ENCODE measurements around the gene POLR3E. TPM values are rescaled to one million over a fixed set of nuclear protein-coding genes. Genes with fewer than 3 reads are reported as not detected.

POLR3E gene
- total and polyA plus RNA-seq, 2 donors (not counting 3 experiments of a cell fraction or from before 2014, with no cell fraction given), result 48.3 to 62.2 TPM

DNA sequence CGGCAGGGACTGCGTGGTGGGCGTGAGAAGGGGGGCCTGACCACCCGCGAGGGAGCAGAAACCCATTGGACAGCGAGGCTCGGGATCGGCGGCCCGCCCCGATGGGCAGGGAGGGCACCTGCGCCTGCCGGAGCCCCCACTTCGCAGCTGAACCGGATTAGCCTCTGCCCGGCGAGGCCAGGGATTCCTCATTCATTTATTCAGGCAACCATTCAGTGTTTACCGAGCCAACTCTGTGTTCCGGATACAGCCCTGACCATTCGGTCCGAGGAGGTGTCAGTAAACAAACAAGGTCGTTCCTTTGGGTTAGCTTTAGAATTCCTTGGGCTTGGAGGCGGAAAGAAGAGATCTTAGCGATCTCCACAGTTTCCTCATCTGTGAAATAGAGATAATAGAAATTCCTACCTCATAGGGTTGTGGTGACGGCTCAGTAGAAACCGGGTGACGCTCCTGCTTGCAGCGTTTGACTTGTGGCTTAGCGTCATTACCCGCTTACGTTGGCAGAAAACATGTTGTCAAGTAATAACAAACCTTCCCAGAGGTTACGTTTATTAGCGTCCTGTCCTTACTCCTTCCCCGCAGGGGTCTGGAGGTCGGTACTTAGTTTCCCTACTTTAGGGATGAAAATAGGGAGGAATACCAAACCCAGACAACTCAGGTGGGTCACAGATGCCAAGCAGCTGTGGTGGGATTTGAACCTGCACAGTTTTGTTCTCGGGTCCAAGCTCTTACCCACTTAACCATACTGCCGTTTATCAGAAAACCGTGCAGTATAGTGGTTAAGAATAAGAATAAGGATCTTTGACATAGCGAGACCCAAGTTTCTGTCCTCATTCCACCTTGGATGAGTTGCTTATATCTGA, 893 bp downstream of the POLR3E start:
- ChIA-PET CTCF (interaction anchor here (0.8 to 2.4 kb wide), 7 partner anchors 30 to 220 kb away, joined by 3 to 11 read pairs (median 6); partner anchors contain the start of gene EEF2K), POLR2A (interaction anchor here (1.0 kb wide), 1 partner anchor 106 kb away, joined by 4 read pairs; no protein-coding TSS in a partner anchor)
- Histone ChIP-seq H3K36me3 (ENCODE audit: control insufficient read depth in 2 of 2, extremely low read depth in 1 of 2, insufficient read depth in 2 of 2, low read length in 2 of 2) (peaks cover 0 to 6% of the 10 kb centered on the region in 2 experiments), H3K9me3 (replicated peaks; ENCODE audit: control insufficient read depth, insufficient read depth, low read length) (no peaks in the 10 kb centered on the region), H3K9ac (replicated peaks; ENCODE audit: extremely low read depth, insufficient read depth, low read length) (peak overlapping the region; percentile 78), H3K4me2 (ENCODE audit: insufficient read depth, low read length) (peak overlapping the region; percentile 60), H3K9me1 (replicated peaks; ENCODE audit: control insufficient read depth, extremely low read depth, insufficient read depth, low read length) (no peaks in the 10 kb centered on the region), H3K27me3 (ENCODE audit: control insufficient read depth in 2 of 2, insufficient read depth in 2 of 2, low read length in 2 of 2) (no peaks in the 10 kb centered on the region), H3K4me3 (replicated peaks in 1 of 3; ENCODE audit: insufficient read depth in 1 of 3, low read depth in 1 of 3, low read length in 3 of 3) (peak overlapping the region; percentile 66 to 83 (median 77)), H3K79me2 (ENCODE audit: control insufficient read depth, insufficient read depth, low read length) (peaks cover 37% of the 10 kb centered on the region), H4K20me1 (replicated peaks; ENCODE audit: control insufficient read depth, extremely low read depth, insufficient read depth, low read length) (no peaks in the 10 kb centered on the region), H3K4me1 (ENCODE audit: control insufficient read depth, extremely low read depth, insufficient read depth, low read length) (no peaks in the 10 kb centered on the region), H3K27ac (ENCODE audit: insufficient read depth, low read depth, low read length) (peak overlapping the region; percentile 81), H2AFZ (ENCODE audit: low read depth, low read length) (peak overlapping the region; percentile 55)
- DNase-seq (ENCODE audit: low read depth, low spot score) (peak; percentile 93), FAIRE-seq (peak; percentile 61)
- BruUV-seq (replicated peaks), result TSS peak; percentile 100
- intact Hi-C loops (cut with micrococcal nuclease), result loop anchor here (1.0 to 2.0 kb wide), 6 partner anchors 35 to 345 kb away; partner anchors contain the start of genes EEF2K, PDZD9 and UQCRC2
- dilution Hi-C loops (cut with MboI; ENCODE audit: extremely low pct_ligation_motif_present, low sequenced_read_pairs), result no loop called here
- peak; percentile 92 for TF ChIP-seq POLR2A (IDR thresholded peaks at IDR 0.05; ENCODE audit: low read depth, low read length)
- peak; percentile 26 for TF ChIP-seq JUN (IDR thresholded peaks at IDR 0.05; ENCODE audit: borderline replicate concordance, insufficient read depth, insufficient read length, low read depth)
- peak; percentile 98 for TF ChIP-seq POLR2AphosphoS5 (IDR thresholded peaks at IDR 0.05; ENCODE audit: insufficient read depth, low read depth, low read length)
- TF ChIP-seq, protein P1, sequence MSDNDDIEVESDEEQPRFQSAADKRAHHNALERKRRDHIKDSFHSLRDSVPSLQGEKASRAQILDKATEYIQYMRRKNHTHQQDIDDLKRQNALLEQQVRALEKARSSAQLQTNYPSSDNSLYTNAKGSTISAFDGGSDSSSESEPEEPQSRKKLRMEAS (IDR thresholded peaks at IDR 0.05; ENCODE audit: insufficient read depth, insufficient read length), result no peak
- TF ChIP-seq GATA2 (IDR thresholded peaks at IDR 0.05; ENCODE audit: insufficient read depth, insufficient read length, low read depth, low read length), result peak; percentile 41
- peak; percentile 12 for TF ChIP-seq FOS (IDR thresholded peaks at IDR 0.05; ENCODE audit: borderline replicate concordance, insufficient read depth, low read length)
